H1 (cell line): ENCODE results near the gene KRT1. TPM values are rescaled to one million over a fixed set of nuclear protein-coding genes. Genes with fewer than 3 reads are reported as not detected.

ENCODE experiments used
- CTCF ChIA-PET: fragments of 300-600 bp; sonication (Branson Sonifier 250); formaldehyde crosslinking; loops from one replicate; lab custom pipeline; 2021; ENCODE audit not compliant: partially characterized antibody; lab: Charles Lee
- POLR2A ChIA-PET: fragments of 300-600 bp; sonication (Branson Sonifier 250); formaldehyde crosslinking; loops from one replicate; lab custom pipeline; 2021; ENCODE audit warnings: inconsistent platforms; ENCODE audit not compliant: partially characterized antibody; lab: Charles Lee
- DNase-seq, 2 experiments: peaks; one replicate each; pipeline versions ENCODE4 v3.0.0 to v3.0.0-alpha.2; 2010 to 2022; ENCODE audit warnings: low spot score in 2 of 2, low read depth in 1 of 2, mixed read lengths in 1 of 2
- FAIRE-seq: peaks from 2 replicates; lab custom pipeline; 2011; peaks lifted over from hg19 to GRCh38; lab: Jason Lieb, UNC
- H2AFZ ChIP-seq: 2 replicates; pipeline ENCODE4 v1.8.1; 2012; ENCODE audit warnings: low read length, inconsistent platforms
- H2AK5ac ChIP-seq: 2 replicates; pipeline ENCODE4 v1.6.1; 2013; ENCODE audit warnings: low read depth, low read length
- H2BK120ac ChIP-seq: replicated peaks from 2 replicates; pipeline ENCODE3; 2013; ENCODE audit warnings: low read depth, low read length, inconsistent platforms
- H2BK12ac ChIP-seq: 2 replicates; pipeline ENCODE4 v1.6.1; 2013; ENCODE audit warnings: low read depth, low read length
- H2BK15ac ChIP-seq: 2 replicates; pipeline ENCODE4 v1.6.1; 2013; ENCODE audit warnings: low read length
- H2BK20ac ChIP-seq: 2 replicates; pipeline ENCODE4 v1.6.1; 2013; ENCODE audit warnings: low read length
- H2BK5ac ChIP-seq: 2 replicates; pipeline ENCODE4 v1.6.1; 2013; ENCODE audit warnings: low read depth, low read length
- H3K14ac ChIP-seq: 2 replicates; pipeline ENCODE4 v1.6.1; 2013; ENCODE audit warnings: inconsistent platforms; ENCODE audit not compliant: insufficient read length
- H3K18ac ChIP-seq: 2 replicates; pipeline ENCODE4 v1.6.1; 2013; ENCODE audit warnings: low read length; ENCODE audit errors: extremely low read depth
- H3K23ac ChIP-seq: 2 replicates; pipeline ENCODE4 v1.6.1; 2013; ENCODE audit warnings: inconsistent platforms; ENCODE audit not compliant: insufficient read length
- H3K23me2 ChIP-seq: 2 replicates; pipeline ENCODE4 v1.6.1; 2013; ENCODE audit warnings: low read depth, low read length
- H3K27ac ChIP-seq: 2 replicates; pipeline ENCODE4 v1.6.1; 2011; ENCODE audit warnings: low read depth, low read length, inconsistent platforms
- H3K27me3 ChIP-seq, 4 experiments: replicated peaks in 1 of 4; 1 replicate in 1 of 4; 2 replicates in 3 of 4; pipeline versions ENCODE4 v1.6.1 to v1.8.1; 2011 to 2013; ENCODE audit warnings: low read length in 3 of 4, mild to moderate bottlenecking in 3 of 4, inconsistent platforms in 2 of 4, mixed read lengths in 2 of 4, moderate library complexity in 1 of 4; ENCODE audit not compliant: control insufficient read depth in 3 of 4, insufficient read depth in 3 of 4; ENCODE audit errors: extremely low read depth in 1 of 4
- H3K36me3 ChIP-seq, 4 experiments: 2 replicates each; pipeline versions ENCODE4 v1.6.1 to v1.8.1; 2011 to 2013; ENCODE audit warnings: mild to moderate bottlenecking in 4 of 4, low read length in 3 of 4, moderate library complexity in 2 of 4, control low read depth in 1 of 4, inconsistent platforms in 1 of 4; ENCODE audit not compliant: insufficient read depth in 4 of 4, control insufficient read depth in 2 of 4
- H3K4ac ChIP-seq: replicated peaks from 2 replicates; pipeline ENCODE3; 2013; ENCODE audit warnings: low read length, low read depth, mixed read lengths, inconsistent platforms; ENCODE audit not compliant: insufficient read length
- H3K4me1 ChIP-seq, 4 experiments: replicated peaks in 1 of 4; 1 replicate in 1 of 4; 2 replicates in 3 of 4; pipeline versions ENCODE4 v1.6.1 to v1.8.1; 2011 to 2013; ENCODE audit warnings: low read length in 3 of 4, inconsistent platforms in 2 of 4, mixed read lengths in 1 of 4; ENCODE audit not compliant: insufficient read depth in 4 of 4, control insufficient read depth in 3 of 4
- H3K4me2 ChIP-seq, 2 experiments: 2 replicates each; pipeline versions ENCODE4 v1.6.1 to v1.8.1; 2011 to 2013; ENCODE audit warnings: low read depth in 2 of 2, low read length in 2 of 2, control low read depth in 1 of 2, inconsistent platforms in 1 of 2, mild to moderate bottlenecking in 1 of 2; ENCODE audit not compliant: insufficient read depth in 1 of 2
- H3K4me3 ChIP-seq, 4 experiments: fragments of 200-600, 300-600 bp in 1 of 4; sonication (generic), shearing (Covaris generic), sonication (Bioruptor Twin) in 1 of 4; 2 replicates each; pipeline versions ENCODE4 v1.5.1 to v1.8.1; 2011 to 2016; ENCODE audit warnings: low read length in 4 of 4, low read depth in 3 of 4, control low read depth in 2 of 4, inconsistent platforms in 2 of 4, mild to moderate bottlenecking in 2 of 4, mixed read lengths in 1 of 4, moderate library complexity in 1 of 4; ENCODE audit not compliant: insufficient read depth in 2 of 4; ENCODE audit errors: extremely low read depth in 1 of 4
- H3K56ac ChIP-seq: replicated peaks from 2 replicates; pipeline ENCODE3; 2013; ENCODE audit warnings: low read depth, mild to moderate bottlenecking, mixed read lengths, low read length, inconsistent platforms; ENCODE audit not compliant: insufficient read length
- H3K79me1 ChIP-seq: 2 replicates; pipeline ENCODE4 v1.6.1; 2013; ENCODE audit warnings: low read depth, low read length, control low read depth
- H3K79me2 ChIP-seq, 2 experiments: 2 replicates each; pipeline versions ENCODE4 v1.6.1 to v1.8.1; 2012 to 2013; ENCODE audit warnings: low read length in 2 of 2, mild to moderate bottlenecking in 2 of 2, inconsistent platforms in 1 of 2; ENCODE audit not compliant: insufficient read depth in 2 of 2, control insufficient read depth in 1 of 2
- H3K9ac ChIP-seq, 4 experiments: replicated peaks in 1 of 4; 1 replicate in 1 of 4; 2 replicates in 3 of 4; pipeline versions ENCODE4 v1.6.1 to v1.8.1; 2011 to 2013; ENCODE audit warnings: low read depth in 3 of 4, low read length in 3 of 4, control low read depth in 2 of 4, mild to moderate bottlenecking in 2 of 4, moderate library complexity in 2 of 4, inconsistent platforms in 1 of 4; ENCODE audit errors: extremely low read depth in 1 of 4
- H3K9me3 ChIP-seq, 2 experiments: 2 replicates each; pipeline versions ENCODE4 v1.6.1 to v1.8.1; 2012 to 2013; ENCODE audit warnings: mild to moderate bottlenecking in 2 of 2, moderate library complexity in 2 of 2, control low read depth in 1 of 2, inconsistent platforms in 1 of 2, low read depth in 1 of 2, low read length in 1 of 2, mixed read lengths in 1 of 2; ENCODE audit not compliant: insufficient read depth in 2 of 2
- H4K20me1 ChIP-seq, 2 experiments: replicated peaks in 1 of 2; 2 replicates each; pipeline versions ENCODE3 to v1.8.1; 2011 to 2013; ENCODE audit warnings: inconsistent platforms in 2 of 2, low read length in 2 of 2, mild to moderate bottlenecking in 1 of 2; ENCODE audit not compliant: insufficient read depth in 2 of 2, control insufficient read depth in 1 of 2
- H4K5ac ChIP-seq: 2 replicates; pipeline ENCODE4 v1.6.1; 2013; ENCODE audit warnings: low read length, low read depth, mixed read lengths, inconsistent platforms; ENCODE audit not compliant: insufficient read length
- H4K8ac ChIP-seq: 2 replicates; pipeline ENCODE4 v1.8.0; 2013; ENCODE audit warnings: mild to moderate bottlenecking, moderate library complexity, low read length, inconsistent platforms; ENCODE audit not compliant: insufficient read depth; ENCODE audit errors: extremely low read depth
- H4K91ac ChIP-seq: replicated peaks from 2 replicates; pipeline ENCODE3; 2013; ENCODE audit warnings: low read length, mixed read lengths, inconsistent platforms; ENCODE audit not compliant: insufficient read length
- NRF1 ChIP-seq: IDR thresholded peaks from 2 replicates; pipeline ENCODE4 v1.6.1; 2011; ENCODE audit warnings: mild to moderate bottlenecking, low read depth, low read length, improper control_type of control experiment
- POU5F1 ChIP-seq: IDR thresholded peaks from 2 replicates; pipeline ENCODE4 v1.6.1; 2011; ENCODE audit warnings: low read depth, mild to moderate bottlenecking, low read length, moderate library complexity
- RNF2 ChIP-seq: fragments of 200-900, 300-1000 bp; sonication (generic); IDR thresholded peaks from 2 replicates; pipeline ENCODE4 v1.7.1; 2016; ENCODE audit warnings: borderline replicate concordance, low read depth, mild to moderate bottlenecking, antibody characterized with exemption, low read length; ENCODE audit not compliant: poor library complexity, severe bottlenecking; ENCODE audit errors: missing control alignments
- USF2 ChIP-seq: IDR thresholded peaks from 2 replicates; pipeline ENCODE4 v1.6.1; 2011; ENCODE audit warnings: low read length, improper control_type of control experiment
- ZNF274 ChIP-seq: IDR thresholded peaks from 2 replicates; pipeline ENCODE4 v1.7.0; 2012; ENCODE audit warnings: low read length, borderline replicate concordance; ENCODE audit errors: extremely low read depth
- WGBS, 2 experiments: shearing (Covaris generic) in 1 of 2; methylation state at CpG; one replicate each; pipeline versions ENCODE4 v1.1.6 to v1.1.7; 2013 to 2015; ENCODE audit warnings: low lambda C conversion rate in 2 of 2, mixed read lengths in 2 of 2, inconsistent platforms in 1 of 2, low coverage in 1 of 2, missing lambda C conversion rate in 1 of 2; ENCODE audit not compliant: insufficient replicate concordance in 2 of 2, insufficient coverage in 1 of 2, insufficient read length in 1 of 2; ENCODE audit errors: extremely low coverage in 1 of 2, missing lambda C conversion rate in 1 of 2; 5-methylcytosine and 5-hydroxymethylcytosine counted together
- polyA plus RNA-seq, 7 experiments: library from polyadenylated mRNA; depleted of rRNA in 3 of 7; stranded (reverse) in 5 of 7; unstranded in 2 of 7; fragments of >200 nt in 5 of 7; fragments of 200-250 nt in 2 of 7; gene quantifications; 1 replicate in 5 of 7; 2 replicates in 1 of 7; 4 replicates in 1 of 7; pipeline versions ENCODE4 v1.2.1 to v1.2.3, GENCODE V29; 2011 to 2013; ENCODE audit warnings: missing spikeins in 2 of 7, mixed read lengths in 2 of 7
- total RNA-seq: library from RNA; stranded (reverse); fragmentation: NEBNext Ultra II Directional; extraction: Animal tissue kit (Norgen Biotek cat#: 25700); gene quantifications from 2 replicates; pipeline ENCODE4 v1.2.1, GENCODE V29; 2021

Gene KRT1
- total and polyA plus RNA-seq, 2 of the 8 experiments (the other 6 are each of a cell fraction or from before 2014, with no cell fraction given), result not detected

- no peak for TF ChIP-seq USF2
- TF ChIP-seq ZNF274, result no peak
- TF ChIP-seq NRF1, result no peak
- no peak for TF ChIP-seq RNF2
- TF ChIP-seq POU5F1, result no peak
- Histone ChIP-seq H2BK12ac (no peak overlapping the region), H3K36me3 (no peaks in the 10 kb centered on the region), H4K5ac (no peak overlapping the region), H3K4me2 (no peak overlapping the region), H2BK15ac (no peak overlapping the region), H3K56ac (no peak overlapping the region), H3K4me1 (no peaks in the 10 kb centered on the region), H2AK5ac (no peak overlapping the region), H2BK20ac (no peak overlapping the region), H3K27me3 (no peaks in the 10 kb centered on the region), H3K23ac (no peak overlapping the region), H3K18ac (no peak overlapping the region), H3K79me2 (no peaks in the 10 kb centered on the region), H4K8ac (no peak overlapping the region), H3K23me2 (no peaks in the 10 kb centered on the region), H3K14ac (no peak overlapping the region), H2BK120ac (no peak overlapping the region), H2AFZ (no peak overlapping the region), H3K4me3 (no peak overlapping the region), H3K9me3 (no peaks in the 10 kb centered on the region), H4K20me1 (no peaks in the 10 kb centered on the region), H2BK5ac (no peak overlapping the region), H3K9ac (no peak overlapping the region), H3K4ac (no peak overlapping the region), H3K27ac (no peak overlapping the region), H3K79me1 (no peaks in the 10 kb centered on the region), H4K91ac (no peak overlapping the region)
- POLR2A ChIA-PET, result no interaction called here
- no peak for DNase-seq
- FAIRE-seq, result no peak
- WGBS, 2 experiments, result 86% methylated on average over 4 of the region's 4 CpGs; no CpG with 5 or more reads in 1 of the 2 experiments
- CTCF ChIA-PET, result interaction anchor here (0.8 to 1.5 kb wide), 3 partner anchors 9 to 154 kb away, joined by 3 to 4 read pairs (median 4); no protein-coding TSS in a partner anchor
These were observed 46.8 kb upstream of the KRT1 start for GRCh38 chr12:52727037-52727436.
